Mesendoderm (in vitro differentiated cells): Measurements from ENCODE around the gene NRL.

ENCODE experiments used
- DNase-seq: peaks from one replicate; pipeline ENCODE4 v3.0.0; 2013
- H2AK5ac ChIP-seq: 2 replicates; pipeline ENCODE4 v1.6.1; 2013; ENCODE audit warnings: low read length, inconsistent platforms
- H2BK120ac ChIP-seq: 2 replicates; pipeline ENCODE4 v1.6.1; 2013; ENCODE audit warnings: low read depth, mild to moderate bottlenecking, low read length, moderate library complexity, mixed read lengths
- H2BK15ac ChIP-seq: replicated peaks from 2 replicates; pipeline ENCODE4 v1.6.1; 2013; ENCODE audit warnings: low read depth, mild to moderate bottlenecking, moderate library complexity
- H2BK5ac ChIP-seq: 2 replicates; pipeline ENCODE4 v1.6.1; 2013; ENCODE audit warnings: low read length, inconsistent platforms
- H3K18ac ChIP-seq: 2 replicates; pipeline ENCODE4 v1.6.1; 2013; ENCODE audit warnings: mild to moderate bottlenecking, low read length, mixed read lengths
- H3K23ac ChIP-seq: one replicate; pipeline ENCODE4 v1.6.1; 2013; ENCODE audit warnings: low read length
- H3K27ac ChIP-seq: 2 replicates; pipeline ENCODE4 v1.5.1; 2013; ENCODE audit warnings: low read depth, mild to moderate bottlenecking, inconsistent platforms, low read length, moderate library complexity
- H3K27me3 ChIP-seq: 2 replicates; pipeline ENCODE4 v1.6.1; 2013; ENCODE audit warnings: low read length, control low read depth, mild to moderate bottlenecking, inconsistent platforms; ENCODE audit not compliant: insufficient read depth, poor library complexity
- H3K36me3 ChIP-seq: 2 replicates; pipeline ENCODE4 v1.6.1; 2013; ENCODE audit warnings: low read length, inconsistent platforms; ENCODE audit not compliant: control insufficient read depth, insufficient read depth
- H3K4ac ChIP-seq: one replicate; pipeline ENCODE4 v1.6.1; 2013; ENCODE audit warnings: low read depth, mild to moderate bottlenecking, low read length, moderate library complexity
- H3K4me1 ChIP-seq: 2 replicates; pipeline ENCODE4 v1.6.1; 2013; ENCODE audit warnings: low read depth, low read length, inconsistent platforms; ENCODE audit not compliant: control insufficient read depth
- H3K4me2 ChIP-seq: 2 replicates; pipeline ENCODE4 v1.6.1; 2013; ENCODE audit warnings: low read length
- H3K4me3 ChIP-seq: 2 replicates; pipeline ENCODE4 v1.5.1; 2013; ENCODE audit warnings: mild to moderate bottlenecking, low read length
- H3K56ac ChIP-seq: one replicate; pipeline ENCODE4 v1.6.1; 2013; ENCODE audit warnings: low read length
- H3K79me1 ChIP-seq: 2 replicates; pipeline ENCODE4 v1.6.1; 2013; ENCODE audit warnings: low read length, inconsistent platforms
- H3K79me2 ChIP-seq: 2 replicates; pipeline ENCODE4 v1.6.1; 2013; ENCODE audit warnings: mild to moderate bottlenecking, low read length; ENCODE audit not compliant: control insufficient read depth, insufficient read depth
- H3K9ac ChIP-seq: 2 replicates; pipeline ENCODE4 v1.6.1; 2013; ENCODE audit warnings: low read length, inconsistent platforms
- H4K5ac ChIP-seq: one replicate; pipeline ENCODE4 v1.6.1; 2013; ENCODE audit warnings: low read length
- H4K8ac ChIP-seq: one replicate; pipeline ENCODE4 v1.6.1; 2013; ENCODE audit warnings: low read depth, mild to moderate bottlenecking, control low read depth, low read length, moderate library complexity
- WGBS: extraction: QIAGEN DNeasy Blood & Tissue Kit; methylation state at CpG from one replicate; pipeline ENCODE4 v1.1.7; 2013; ENCODE audit warnings: low lambda C conversion rate, missing lambda C conversion rate; ENCODE audit not compliant: insufficient coverage; ENCODE audit errors: extremely low coverage; 5-methylcytosine and 5-hydroxymethylcytosine counted together

The NRL gene

GRCh38 chr14:24102357-24103048 lies 12.2 kb downstream of the NRL start:
- no peak overlapping the region for H4K5ac ChIP-seq

GRCh38 chr14:24100982-24101494 lies 13.7 kb downstream of the NRL start:
- WGBS = no CpG with 5 or more reads among the region's 3 CpGs
- H3K27ac ChIP-seq = no peak overlapping the region
- H2BK15ac ChIP-seq = no peak overlapping the region
- H3K79me1 ChIP-seq = peaks cover 7% of the 10 kb centered on the region
- no peak overlapping the region for H4K5ac ChIP-seq
- H3K36me3 ChIP-seq = peaks cover 18% of the 10 kb centered on the region
- H3K18ac ChIP-seq = no peak overlapping the region
- H3K23ac ChIP-seq = no peak overlapping the region
- H2BK5ac ChIP-seq = no peak overlapping the region
- DNase-seq = no peak
- no peaks in the 10 kb centered on the region for H3K4me1 ChIP-seq
- H3K9ac ChIP-seq = no peak overlapping the region
- no peak overlapping the region for H4K8ac ChIP-seq
- H2BK120ac ChIP-seq = no peak overlapping the region
- H3K27me3 ChIP-seq = no peaks in the 10 kb centered on the region
- no peak overlapping the region for H3K4ac ChIP-seq
- no peak overlapping the region for H3K4me2 ChIP-seq
- no peak overlapping the region for H3K4me3 ChIP-seq
- H2AK5ac ChIP-seq = no peak overlapping the region
- no peaks in the 10 kb centered on the region for H3K79me2 ChIP-seq
- H3K56ac ChIP-seq = no peak overlapping the region

More at GRCh38 chr14:24102357-24103048, 12.2 kb downstream of the NRL start:
- H3K9ac ChIP-seq = no peak overlapping the region
- H2AK5ac ChIP-seq = no peak overlapping the region
- WGBS = no CpG with 5 or more reads among the region's 7 CpGs
- no peak overlapping the region for H3K56ac ChIP-seq
- H3K4me3 ChIP-seq = no peak overlapping the region
- no peak overlapping the region for H2BK15ac ChIP-seq
- no peak overlapping the region for H2BK120ac ChIP-seq
- H3K4ac ChIP-seq = no peak overlapping the region
- H3K79me2 ChIP-seq = no peaks in the 10 kb centered on the region
- H3K27me3 ChIP-seq = no peaks in the 10 kb centered on the region
- no peak overlapping the region for H4K8ac ChIP-seq
- peaks cover 16% of the 10 kb centered on the region for H3K36me3 ChIP-seq
- no peak overlapping the region for H3K18ac ChIP-seq
- no peak for DNase-seq
- no peak overlapping the region for H3K23ac ChIP-seq
- no peak overlapping the region for H2BK5ac ChIP-seq
- H3K4me1 ChIP-seq = no peaks in the 10 kb centered on the region
- no peak overlapping the region for H3K4me2 ChIP-seq
- H3K79me1 ChIP-seq = peaks cover 2% of the 10 kb centered on the region
- H3K27ac ChIP-seq = no peak overlapping the region

- no peaks in the 10 kb centered on the region for H3K27me3 ChIP-seq
- H3K4me2 ChIP-seq = no peak overlapping the region
- H2BK15ac ChIP-seq = no peak overlapping the region
- H2BK5ac ChIP-seq = no peak overlapping the region
- H3K36me3 ChIP-seq = peaks cover 18% of the 10 kb centered on the region
- DNase-seq = no peak
- no peak overlapping the region for H3K4ac ChIP-seq
- no peak overlapping the region for H4K8ac ChIP-seq
- H3K4me1 ChIP-seq = peaks cover 4% of the 10 kb centered on the region
- no peak overlapping the region for H2BK120ac ChIP-seq
- no peaks in the 10 kb centered on the region for H3K79me2 ChIP-seq
- H3K79me1 ChIP-seq = peaks cover 10% of the 10 kb centered on the region
- H3K9ac ChIP-seq = no peak overlapping the region
- H3K23ac ChIP-seq = no peak overlapping the region
- H3K27ac ChIP-seq = no peak overlapping the region
- no peak overlapping the region for H2AK5ac ChIP-seq
- no peak overlapping the region for H4K5ac ChIP-seq
- no peak overlapping the region for H3K4me3 ChIP-seq
- H3K56ac ChIP-seq = no peak overlapping the region
- no peak overlapping the region for H3K18ac ChIP-seq
- WGBS = no CpG with 5 or more reads among the region's 4 CpGs
These were observed 14.4 kb downstream of the NRL start for GRCh38 chr14:24100197-24100981.

- H3K4me2 ChIP-seq = no peak overlapping the region
- H4K8ac ChIP-seq = no peak overlapping the region
- H3K4me3 ChIP-seq = no peak overlapping the region
- no peak overlapping the region for H2BK15ac ChIP-seq
- no peak overlapping the region for H3K27ac ChIP-seq
- no peaks in the 10 kb centered on the region for H3K27me3 ChIP-seq
- H3K4me1 ChIP-seq = peaks cover 4% of the 10 kb centered on the region
- no peak overlapping the region for H4K5ac ChIP-seq
- no peak overlapping the region for H2BK5ac ChIP-seq
- H3K79me2 ChIP-seq = peaks cover 10% of the 10 kb centered on the region
- DNase-seq = no peak
- no peak overlapping the region for H3K18ac ChIP-seq
- H3K56ac ChIP-seq = no peak overlapping the region
- peaks cover 16% of the 10 kb centered on the region for H3K79me1 ChIP-seq
- H3K23ac ChIP-seq = no peak overlapping the region
- peaks cover 18% of the 10 kb centered on the region for H3K36me3 ChIP-seq
- no CpG with 5 or more reads among the region's 17 CpGs for WGBS
- no peak overlapping the region for H3K9ac ChIP-seq
- H3K4ac ChIP-seq = no peak overlapping the region
- H2BK120ac ChIP-seq = no peak overlapping the region
- no peak overlapping the region for H2AK5ac ChIP-seq
These were observed 15.6 kb downstream of the NRL start for GRCh38 chr14:24098927-24099813.

GRCh38 chr14:24098229-24098926 lies 16.4 kb downstream of the NRL start:
- H3K18ac ChIP-seq = no peak overlapping the region
- H3K27ac ChIP-seq = no peak overlapping the region
- no peak for DNase-seq
- no peak overlapping the region for H2BK120ac ChIP-seq
- no peaks in the 10 kb centered on the region for H3K27me3 ChIP-seq
- no peak overlapping the region for H3K56ac ChIP-seq
- no peak overlapping the region for H4K8ac ChIP-seq
- no peak overlapping the region for H3K9ac ChIP-seq
- H3K4me2 ChIP-seq = no peak overlapping the region
- H3K79me2 ChIP-seq = peaks cover 10% of the 10 kb centered on the region
- H2BK15ac ChIP-seq = no peak overlapping the region
- no peak overlapping the region for H2BK5ac ChIP-seq
- WGBS = no CpG with 5 or more reads among the region's 16 CpGs
- H3K4ac ChIP-seq = no peak overlapping the region
- no peak overlapping the region for H2AK5ac ChIP-seq
- H3K23ac ChIP-seq = no peak overlapping the region
- peaks cover 7% of the 10 kb centered on the region for H3K4me1 ChIP-seq
- no peak overlapping the region for H4K5ac ChIP-seq
- no peak overlapping the region for H3K4me3 ChIP-seq
- peaks cover 16% of the 10 kb centered on the region for H3K79me1 ChIP-seq
- peaks cover 15% of the 10 kb centered on the region for H3K36me3 ChIP-seq
